ENCODE measurements around the gene UST.
"Not testable (repeated sequence)": the region's sequence is repeated elsewhere in the genome, so short reads cannot be mapped to it uniquely, and the experiment has no call there.

UST gene

GRCh38 chr6:148954934-148955333 is 208.1 kb downstream of the UST start:
- no peak for DNase-seq (ENCODE audit: low read depth)
- H3K4me3 ChIP-seq (ENCODE audit: low read depth, low read length), result no peak overlapping the region
- TF ChIP-seq, protein P1, sequence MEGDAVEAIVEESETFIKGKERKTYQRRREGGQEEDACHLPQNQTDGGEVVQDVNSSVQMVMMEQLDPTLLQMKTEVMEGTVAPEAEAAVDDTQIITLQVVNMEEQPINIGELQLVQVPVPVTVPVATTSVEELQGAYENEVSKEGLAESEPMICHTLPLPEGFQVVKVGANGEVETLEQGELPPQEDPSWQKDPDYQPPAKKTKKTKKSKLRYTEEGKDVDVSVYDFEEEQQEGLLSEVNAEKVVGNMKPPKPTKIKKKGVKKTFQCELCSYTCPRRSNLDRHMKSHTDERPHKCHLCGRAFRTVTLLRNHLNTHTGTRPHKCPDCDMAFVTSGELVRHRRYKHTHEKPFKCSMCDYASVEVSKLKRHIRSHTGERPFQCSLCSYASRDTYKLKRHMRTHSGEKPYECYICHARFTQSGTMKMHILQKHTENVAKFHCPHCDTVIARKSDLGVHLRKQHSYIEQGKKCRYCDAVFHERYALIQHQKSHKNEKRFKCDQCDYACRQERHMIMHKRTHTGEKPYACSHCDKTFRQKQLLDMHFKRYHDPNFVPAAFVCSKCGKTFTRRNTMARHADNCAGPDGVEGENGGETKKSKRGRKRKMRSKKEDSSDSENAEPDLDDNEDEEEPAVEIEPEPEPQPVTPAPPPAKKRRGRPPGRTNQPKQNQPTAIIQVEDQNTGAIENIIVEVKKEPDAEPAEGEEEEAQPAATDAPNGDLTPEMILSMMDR (conservative IDR thresholded peaks at IDR 0.05; ENCODE audit: low read depth, low read length), result no peak

DNA sequence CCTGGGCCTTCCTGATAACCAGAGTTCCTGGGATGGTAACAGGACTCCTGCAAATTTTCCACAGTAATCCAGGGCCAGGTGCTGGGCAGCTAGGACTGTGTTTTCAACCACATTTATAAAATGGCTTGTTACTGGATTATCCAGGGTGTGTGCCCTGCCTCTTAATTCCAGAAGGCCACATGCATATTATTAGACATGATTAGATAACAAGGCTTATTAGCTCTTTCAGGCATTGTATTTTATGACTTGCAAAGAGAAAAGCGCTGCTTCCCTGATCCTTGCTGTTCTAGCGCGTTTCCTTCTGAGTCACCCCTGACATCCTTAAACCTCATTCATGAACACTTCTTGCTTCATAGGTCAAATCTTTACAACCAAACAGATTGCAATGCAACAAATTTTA is 208.6 kb downstream of the UST start:
- TF ChIP-seq, protein P1 (conservative IDR thresholded peaks at IDR 0.05; ENCODE audit: low read depth, low read length), result no peak
- H3K4me3 ChIP-seq (ENCODE audit: low read depth, low read length), result no peak overlapping the region
- DNase-seq (ENCODE audit: low read depth), result peak; percentile 70

GRCh38 chr6:148956163-148956562 is 209.3 kb downstream of the UST start:
- not testable (repeated sequence) for H3K4me3 ChIP-seq (ENCODE audit: low read depth, low read length); DNase-seq (ENCODE audit: low read depth)

DNA sequence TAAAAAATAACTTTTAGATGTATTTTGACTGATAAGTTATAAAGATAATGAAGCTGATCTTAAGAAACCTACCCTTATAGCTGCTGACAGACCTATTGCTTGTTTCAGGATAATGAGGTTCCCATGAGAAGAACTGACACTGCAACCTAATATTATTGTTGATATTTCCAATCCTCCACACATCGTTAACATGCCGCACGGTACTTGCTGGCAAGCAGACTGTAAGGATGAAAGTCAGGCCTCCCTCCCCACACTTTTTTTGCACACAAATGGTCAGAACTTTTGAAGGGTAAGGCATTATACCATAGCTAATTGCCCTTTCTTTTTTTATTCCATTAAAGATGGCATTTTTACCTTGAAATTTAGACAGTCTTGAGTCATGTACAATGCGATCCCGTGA is 210.9 kb downstream of the UST start:
- H3K4me3 ChIP-seq (ENCODE audit: low read depth, low read length), result no peak overlapping the region
- DNase-seq (ENCODE audit: low read depth), result no peak
- TF ChIP-seq, protein P1 (conservative IDR thresholded peaks at IDR 0.05; ENCODE audit: low read depth, low read length), result no peak

GRCh38 chr6:148959008-148959407 is 212.2 kb downstream of the UST start:
- TF ChIP-seq, protein P1 (conservative IDR thresholded peaks at IDR 0.05; ENCODE audit: low read depth, low read length), result no peak
- H3K4me3 ChIP-seq (ENCODE audit: low read depth, low read length), result no peak overlapping the region
- no peak for DNase-seq (ENCODE audit: low read depth)

DNA sequence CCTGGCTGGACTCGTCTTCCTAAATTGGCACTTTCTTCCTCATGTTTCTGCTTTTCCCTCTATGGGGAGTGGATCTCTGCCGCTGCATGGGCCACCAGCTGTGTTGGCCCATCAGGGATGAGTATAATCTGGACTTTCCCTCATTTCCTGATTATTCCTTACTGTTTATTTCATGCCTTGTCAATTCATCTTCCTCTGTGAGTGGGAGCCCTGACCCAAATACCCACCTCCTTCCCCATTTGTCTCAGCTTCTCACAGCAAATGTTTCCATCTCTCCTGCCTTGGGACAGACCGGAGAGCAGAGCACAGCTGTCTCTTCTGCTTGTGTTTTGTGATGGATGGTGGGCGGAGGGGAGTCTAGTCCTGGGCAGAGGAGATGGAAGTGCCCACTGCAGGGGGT is 212.7 kb downstream of the UST start:
- TF ChIP-seq, protein P1 (conservative IDR thresholded peaks at IDR 0.05; ENCODE audit: low read depth, low read length), result no peak
- H3K4me3 ChIP-seq (ENCODE audit: low read depth, low read length), result no peak overlapping the region
- no peak for DNase-seq (ENCODE audit: low read depth)

- H3K4me3 ChIP-seq (ENCODE audit: low read depth, low read length), result no peak overlapping the region
- no peak for DNase-seq (ENCODE audit: low read depth)
- TF ChIP-seq, protein P1 (conservative IDR thresholded peaks at IDR 0.05; ENCODE audit: low read depth, low read length), result no peak
These were observed 216.2 kb downstream of the UST start for GRCh38 chr6:148962854-148963515.
